GM18507 (cell line): Measurements from ENCODE around the gene GNG7.
"Not testable (repeated sequence)": the region's sequence is repeated elsewhere in the genome, so short reads cannot be mapped to it uniquely, and the experiment has no call there.

ENCODE experiments used
- DNase-seq: peaks from one replicate; pipeline ENCODE4 v3.0.0; 2011; ENCODE audit warnings: low read depth; ENCODE audit not compliant: insufficient read length; ENCODE audit errors: extremely low spot score
- FAIRE-seq: peaks from 2 replicates; lab custom pipeline; 2011; peaks lifted over from hg19 to GRCh38; lab: Jason Lieb, UNC

GNG7 gene

GRCh38 chr19:2549701-2550191, 152.7 kb downstream of the GNG7 start:
- FAIRE-seq (no peak), DNase-seq (no peak)

- no peak for DNase-seq
- no peak for FAIRE-seq
Measured at GRCh38 chr19:2548966-2549365, 153.5 kb downstream of the GNG7 start.

- DNase-seq (no peak), FAIRE-seq (no peak)
Measured at GRCh38 chr19:2547721-2548120, 154.8 kb downstream of the GNG7 start.

GRCh38 chr19:2547033-2547680, 155.3 kb downstream of the GNG7 start:
- no peak for DNase-seq
- no peak for FAIRE-seq

GRCh38 chr19:2546128-2547032, 156.1 kb downstream of the GNG7 start:
- DNase-seq = no peak
- FAIRE-seq = no peak

- not testable (repeated sequence) for DNase-seq, FAIRE-seq
Measured at GRCh38 chr19:2545416-2546127, 156.9 kb downstream of the GNG7 start.

- DNase-seq = no peak
- FAIRE-seq = peak; percentile 26
Measured at GRCh38 chr19:2544576-2545415, 157.7 kb downstream of the GNG7 start.

- DNase-seq = peak; percentile 50
- peak; percentile 59 for FAIRE-seq
Measured at GRCh38 chr19:2543463-2544442, 158.7 kb downstream of the GNG7 start.

GRCh38 chr19:2543072-2543462, 159.4 kb downstream of the GNG7 start:
- not testable (repeated sequence) for DNase-seq, FAIRE-seq

- FAIRE-seq (peak; percentile 9), DNase-seq (no peak)
Measured at GRCh38 chr19:2542341-2543069, 160.0 kb downstream of the GNG7 start.

- no peak for FAIRE-seq
- no peak for DNase-seq
Measured at GRCh38 chr19:2540646-2541454, 161.6 kb downstream of the GNG7 start.

- FAIRE-seq = no peak
- DNase-seq = no peak
Measured at GRCh38 chr19:2540251-2540645, 162.2 kb downstream of the GNG7 start.

GRCh38 chr19:2538096-2538757, 164.3 kb downstream of the GNG7 start:
- DNase-seq = no peak

GRCh38 chr19:2537584-2537983, 164.9 kb downstream of the GNG7 start:
- FAIRE-seq = not testable (repeated sequence)

More at GRCh38 chr19:2538096-2538757, 164.3 kb downstream of the GNG7 start:
- no peak for FAIRE-seq

GRCh38 chr19:2536461-2536860, 166.0 kb downstream of the GNG7 start:
- DNase-seq (no peak), FAIRE-seq (no peak)

More at GRCh38 chr19:2537584-2537983, 164.9 kb downstream of the GNG7 start:
- DNase-seq = not testable (repeated sequence)

- DNase-seq (no peak), FAIRE-seq (no peak)
Measured at GRCh38 chr19:2534423-2535013, 168.0 kb downstream of the GNG7 start.
